Thymus (tissue), 14 donors: ENCODE data around the gene ZSCAN20. TPM values are rescaled to one million over a fixed set of nuclear protein-coding genes. Genes with fewer than 3 reads are reported as not detected.

ENCODE experiments used
- DNase-seq, 9 donors: peaks; one replicate each; pipeline ENCODE4 v3.0.0-alpha.2; 2013; ENCODE audit warnings: low spot score in 9 of 9, low read depth in 6 of 9, missing footprints in 1 of 9
- H3K27ac ChIP-seq, 2 donors: one replicate each; pipeline ENCODE4 v1.5.1; 2013; ENCODE audit warnings: control low read depth in 1 of 2, low read depth in 1 of 2, low read length in 1 of 2, mild to moderate bottlenecking in 1 of 2, moderate library complexity in 1 of 2
- H3K27me3 ChIP-seq, 2 donors: one replicate each; pipeline ENCODE4 v1.5.1; 2013; ENCODE audit warnings: low read length in 1 of 2; ENCODE audit not compliant: control insufficient read depth in 2 of 2, insufficient read depth in 1 of 2
- H3K36me3 ChIP-seq, 2 donors: one replicate each; pipeline ENCODE4 v1.5.1; 2013; ENCODE audit warnings: low read length in 1 of 2, mild to moderate bottlenecking in 1 of 2, moderate library complexity in 1 of 2; ENCODE audit not compliant: control insufficient read depth in 2 of 2, insufficient read depth in 2 of 2
- H3K4me1 ChIP-seq, 2 donors: one replicate each; pipeline ENCODE4 v1.5.1; 2013; ENCODE audit warnings: low read length in 2 of 2; ENCODE audit not compliant: control insufficient read depth in 2 of 2, insufficient read depth in 2 of 2
- H3K4me3 ChIP-seq, 2 donors: one replicate each; pipeline ENCODE4 v1.5.1; 2013; ENCODE audit warnings: low read length in 2 of 2, control low read depth in 1 of 2, mild to moderate bottlenecking in 1 of 2
- H3K9me3 ChIP-seq, 2 donors: one replicate each; pipeline ENCODE4 v1.5.1; 2013; ENCODE audit warnings: low read length in 1 of 2, mild to moderate bottlenecking in 1 of 2; ENCODE audit not compliant: control insufficient read depth in 2 of 2, insufficient read depth in 1 of 2
- WGBS: extraction: QIAGEN DNeasy Blood & Tissue Kit; methylation state at CpG from one replicate; pipeline ENCODE4 v1.1.7; 2013; 5-methylcytosine and 5-hydroxymethylcytosine counted together
- long read RNA-seq, 10 donors: transcript quantifications; one replicate each; lab custom pipeline, GENCODE V29; 2026
- polyA plus RNA-seq: library from polyadenylated mRNA; stranded (reverse); fragments of 200-250 nt; gene quantifications from one replicate; pipeline ENCODE4 v1.2.3, GENCODE V29; 2013
- total RNA-seq: library from RNA; stranded (reverse); fragments of 120-200 nt; gene quantifications from one replicate; pipeline ENCODE4 v1.2.4, GENCODE V29; 2013
- donor health status: healthy.

The ZSCAN20 gene
- total RNA-seq (3.1 TPM), polyA plus RNA-seq (0.68 TPM)
- long read RNA-seq, donor 1 = 0 reads
- long read RNA-seq, donor 2 = 0 reads
- long read RNA-seq, donor 3 = 0 reads
- long read RNA-seq, donor 4 = 0 reads
- long read RNA-seq, donor 5 = 0 reads
- long read RNA-seq, donor 6 = 0 reads
- long read RNA-seq, donor 7 = 0 reads
- long read RNA-seq, donor 8 = 0 reads
- long read RNA-seq, donor 9 = 0 reads
- long read RNA-seq, donor 10 = 0 reads

DNA sequence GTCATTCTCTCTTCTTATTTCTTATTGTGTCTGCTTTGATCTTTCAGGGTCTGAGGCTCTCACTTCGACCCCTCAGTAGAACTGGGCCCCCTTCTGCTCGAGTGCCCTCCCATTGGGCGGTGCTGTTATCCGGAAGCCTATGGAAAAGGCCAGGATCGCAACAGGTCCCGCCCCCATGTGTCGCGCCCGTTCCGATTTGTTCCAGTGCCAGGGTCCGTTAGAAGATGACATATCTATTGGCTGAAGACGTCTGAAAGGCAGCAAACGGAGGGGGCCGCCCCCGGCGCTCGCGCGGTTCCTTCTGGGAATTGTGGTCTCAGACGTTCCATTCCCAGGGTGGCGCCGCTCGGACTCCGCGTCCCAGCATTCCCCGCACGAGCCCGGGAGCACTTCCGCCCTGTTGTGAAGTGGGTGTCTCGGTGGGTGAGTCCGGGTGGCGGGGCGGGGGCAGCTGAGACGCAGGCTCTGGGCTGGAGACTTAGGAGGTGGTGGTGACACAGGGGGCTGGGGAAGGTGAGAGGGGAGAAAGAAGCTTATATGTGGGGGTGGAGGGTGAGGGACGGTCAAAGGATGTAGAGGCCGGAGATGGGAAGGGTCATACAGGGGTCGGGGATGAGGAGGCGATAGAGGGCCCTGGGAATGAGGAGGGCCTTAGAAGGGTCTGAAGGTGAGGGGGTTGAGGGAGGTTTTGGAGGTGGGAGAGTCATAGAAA lies at the start of gene ZSCAN20:
Gene ZSCAN20 (plus strand): TSS at position 377 of the 712 bp plus-strand sequence. CDS start 6,644 bp downstream, outside the sequence.
- H3K4me3 ChIP-seq = peak within 1 kb of the TSS; percentile 48 to 70
- no peaks in the 10 kb centered on the region for H3K9me3 ChIP-seq
- DNase-seq = peak; percentile 81 to 96 (median 88)
- H3K4me1 ChIP-seq = peaks cover 5 to 15% of the 10 kb centered on the region in 2 donors
- no peaks in the 10 kb centered on the region for H3K36me3 ChIP-seq
- WGBS = 2% methylated on average over 38 of the region's 38 CpGs
- peak within 1 kb of the TSS in 1 of 2 donors; percentile 59 for H3K27ac ChIP-seq
- no peaks in the 10 kb centered on the region for H3K27me3 ChIP-seq

DNA sequence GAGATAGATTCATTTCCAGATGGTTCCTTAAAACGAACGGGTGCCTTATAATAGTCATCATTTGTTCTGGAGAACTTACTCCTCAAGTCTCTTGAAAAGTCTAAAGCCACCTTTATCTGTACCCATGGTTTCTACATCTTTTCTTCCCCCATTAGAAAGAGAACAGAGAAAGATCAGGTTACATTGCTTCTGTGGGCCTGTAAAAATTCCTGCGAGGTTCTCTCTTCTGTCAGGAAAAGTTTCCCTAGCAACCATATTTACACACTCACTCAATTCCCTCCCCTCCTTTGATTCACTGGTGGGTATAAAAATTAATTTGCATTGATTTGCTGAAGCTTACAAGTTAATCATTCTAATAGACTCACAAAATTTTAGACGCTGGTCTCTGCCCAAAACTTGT lies 48.2 kb upstream of the ZSCAN20 start:
- Histone ChIP-seq H3K4me1 (no peaks in the 10 kb centered on the region), H3K27me3 (peaks cover 5 to 9% of the 10 kb centered on the region in 2 donors), H3K4me3 (no peak overlapping the region), H3K9me3 (no peaks in the 10 kb centered on the region), H3K36me3 (no peaks in the 10 kb centered on the region), H3K27ac (no peak overlapping the region)
- no peak for DNase-seq
- 85% methylated on average over 4 of the region's 4 CpGs for WGBS

DNA sequence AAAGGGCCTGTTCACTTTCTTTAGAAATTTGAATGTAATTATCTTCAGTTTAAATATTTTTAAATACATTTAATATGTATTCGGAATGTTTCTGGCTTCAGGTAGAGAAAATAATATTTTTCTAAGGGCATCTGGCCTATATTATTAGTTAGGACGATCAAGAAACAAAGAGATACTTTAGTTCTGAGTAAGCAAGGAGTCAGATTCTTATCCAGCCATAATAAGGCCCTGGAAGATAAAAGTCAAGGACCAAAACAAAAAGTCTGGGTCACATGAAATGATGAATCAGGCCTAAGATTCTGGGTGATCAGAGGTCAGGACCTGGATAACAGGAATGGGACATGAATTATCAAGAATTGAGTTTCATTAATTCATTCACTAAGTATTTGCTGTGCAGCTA lies 47.8 kb upstream of the ZSCAN20 start:
- no peak overlapping the region for H3K27ac ChIP-seq
- H3K4me1 ChIP-seq = no peaks in the 10 kb centered on the region
- WGBS = 96% methylated on average over 2 of the region's 2 CpGs
- no peak overlapping the region for H3K4me3 ChIP-seq
- DNase-seq = no peak
- no peaks in the 10 kb centered on the region for H3K36me3 ChIP-seq
- H3K9me3 ChIP-seq = no peaks in the 10 kb centered on the region
- peaks cover 9 to 13% of the 10 kb centered on the region in 2 donors for H3K27me3 ChIP-seq

GRCh38 chr1:33425900-33426299 lies 46.5 kb upstream of the ZSCAN20 start:
- Histone ChIP-seq H3K9me3 (no peaks in the 10 kb centered on the region), H3K27ac (no peak overlapping the region), H3K27me3 (peaks cover 21 to 23% of the 10 kb centered on the region in 2 donors), H3K4me1 (peaks cover 0 to 6% of the 10 kb centered on the region in 2 donors), H3K4me3 (no peak overlapping the region), H3K36me3 (no peaks in the 10 kb centered on the region)
- DNase-seq = no peak
- 95% methylated on average over 2 of the region's 2 CpGs for WGBS

DNA sequence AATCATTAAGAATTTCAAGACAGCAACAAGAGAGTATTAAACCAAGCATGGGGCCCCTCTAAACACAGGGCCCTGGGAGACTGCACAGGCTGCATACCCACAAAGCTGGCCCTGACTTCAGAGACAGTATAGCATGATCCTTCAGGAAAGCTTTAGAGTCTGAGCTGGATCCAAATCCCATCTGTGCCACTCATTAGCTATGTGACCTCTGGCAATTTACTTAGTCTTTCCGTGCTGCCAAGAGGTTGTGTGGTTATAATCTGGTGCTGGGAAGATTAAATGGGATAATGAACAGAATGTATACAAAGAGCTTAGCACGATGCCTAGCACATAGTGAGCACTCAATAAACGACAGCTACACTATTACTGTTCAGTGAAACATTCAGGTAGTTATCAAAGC lies 45.5 kb upstream of the ZSCAN20 start:
- H3K36me3 ChIP-seq = no peaks in the 10 kb centered on the region
- no peaks in the 10 kb centered on the region for H3K9me3 ChIP-seq
- peaks cover 0 to 6% of the 10 kb centered on the region in 2 donors for H3K4me1 ChIP-seq
- no peak overlapping the region for H3K27ac ChIP-seq
- 98% methylated on average over 3 of the region's 3 CpGs for WGBS
- H3K27me3 ChIP-seq = peaks cover 28 to 32% of the 10 kb centered on the region in 2 donors
- no peak for DNase-seq
- no peak overlapping the region for H3K4me3 ChIP-seq

DNA sequence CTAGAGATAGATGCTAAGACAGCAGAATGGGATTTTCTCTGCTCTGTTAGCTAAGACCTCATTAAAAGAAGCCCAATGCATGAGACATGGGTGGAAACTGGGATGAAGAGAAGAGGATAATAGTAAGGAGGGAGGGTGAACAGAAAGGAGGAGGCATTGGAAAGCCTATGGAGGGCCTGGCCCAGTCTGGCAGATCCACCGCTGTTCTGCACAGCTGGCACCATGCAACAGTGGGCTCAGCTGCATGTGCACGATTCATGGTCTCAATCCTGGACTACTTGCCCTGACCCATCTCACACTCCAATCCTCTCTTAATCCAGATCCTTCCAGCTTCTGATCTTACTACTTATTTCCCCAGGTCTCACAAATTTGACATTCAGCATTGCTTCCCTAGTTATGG lies 43.8 kb upstream of the ZSCAN20 start:
- no peak for DNase-seq
- Histone ChIP-seq H3K36me3 (no peaks in the 10 kb centered on the region), H3K27me3 (peaks cover 28 to 37% of the 10 kb centered on the region in 2 donors), H3K4me3 (no peak overlapping the region), H3K9me3 (no peaks in the 10 kb centered on the region), H3K4me1 (peaks cover 0 to 6% of the 10 kb centered on the region in 2 donors), H3K27ac (no peak overlapping the region)
- WGBS = 97% methylated on average over 2 of the region's 2 CpGs

DNA sequence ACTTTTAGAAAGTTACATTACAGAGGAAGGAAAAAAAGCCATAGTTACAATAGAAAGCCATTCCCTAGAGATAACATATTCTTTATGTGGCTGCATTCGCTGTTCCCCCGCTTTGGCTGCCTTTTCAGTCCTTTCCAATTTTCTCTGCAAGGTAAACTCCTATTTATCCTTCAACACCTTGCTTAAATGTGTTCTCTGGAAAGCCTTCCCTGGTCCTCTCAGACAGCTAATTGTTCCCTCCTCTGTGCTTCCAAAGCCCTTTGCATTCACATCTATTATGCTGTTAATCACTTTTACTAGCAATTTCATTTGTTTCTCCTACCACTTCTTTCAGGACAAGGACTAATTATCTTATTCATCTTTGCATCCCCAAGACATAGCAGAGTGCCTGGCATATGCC lies 43.1 kb upstream of the ZSCAN20 start:
- WGBS = 95% methylated on average over 2 of the region's 2 CpGs
- Histone ChIP-seq H3K9me3 (no peaks in the 10 kb centered on the region), H3K4me3 (no peak overlapping the region), H3K4me1 (peaks cover 0 to 6% of the 10 kb centered on the region in 2 donors), H3K27ac (no peak overlapping the region), H3K27me3 (peaks cover 28 to 37% of the 10 kb centered on the region in 2 donors), H3K36me3 (no peaks in the 10 kb centered on the region)
- no peak for DNase-seq

- DNase-seq = peak in 1 of 9 donors; percentile 3
- WGBS = 11% methylated on average over 54 of the region's 54 CpGs
- Histone ChIP-seq H3K9me3 (no peaks in the 10 kb centered on the region), H3K36me3 (no peaks in the 10 kb centered on the region), H3K4me1 (peaks cover 0 to 6% of the 10 kb centered on the region in 2 donors), H3K27ac (no peak overlapping the region), H3K27me3 (peaks cover 28 to 37% of the 10 kb centered on the region in 2 donors), H3K4me3 (peak overlapping the region in 1 of 2 donors; percentile 57)
Observed at GRCh38 chr1:33429856-33430691, 42.4 kb upstream of the ZSCAN20 start.
